ENCODE measurements around the gene CTBS.

The CTBS gene

DNA sequence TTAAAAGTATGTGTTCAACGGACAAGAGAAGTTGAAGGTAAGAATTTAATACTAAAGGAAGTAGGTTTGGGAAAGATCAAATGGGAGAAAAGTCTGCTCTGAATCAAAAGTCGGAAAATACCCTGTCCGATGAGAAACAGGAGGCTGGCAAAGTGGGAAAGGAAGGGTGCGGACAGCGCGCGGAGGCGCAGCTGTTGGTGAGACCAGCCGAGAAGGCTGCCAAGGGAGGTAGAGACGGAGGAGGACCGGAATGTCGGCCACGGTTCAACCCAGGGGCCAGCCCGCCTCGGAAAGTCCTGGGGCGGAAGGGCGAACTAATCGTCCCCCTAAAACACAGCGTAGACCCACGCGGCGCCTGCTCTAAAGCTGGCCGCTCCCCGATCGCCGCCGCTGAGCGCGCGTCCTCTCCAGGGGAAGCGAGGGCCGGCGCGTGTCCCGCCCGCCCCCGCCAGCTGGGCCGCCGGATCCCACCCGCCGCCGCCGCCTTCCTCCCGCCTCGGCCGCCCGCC, 68.7 kb downstream of the CTBS start:
- FAIRE-seq = no peak

DNA sequence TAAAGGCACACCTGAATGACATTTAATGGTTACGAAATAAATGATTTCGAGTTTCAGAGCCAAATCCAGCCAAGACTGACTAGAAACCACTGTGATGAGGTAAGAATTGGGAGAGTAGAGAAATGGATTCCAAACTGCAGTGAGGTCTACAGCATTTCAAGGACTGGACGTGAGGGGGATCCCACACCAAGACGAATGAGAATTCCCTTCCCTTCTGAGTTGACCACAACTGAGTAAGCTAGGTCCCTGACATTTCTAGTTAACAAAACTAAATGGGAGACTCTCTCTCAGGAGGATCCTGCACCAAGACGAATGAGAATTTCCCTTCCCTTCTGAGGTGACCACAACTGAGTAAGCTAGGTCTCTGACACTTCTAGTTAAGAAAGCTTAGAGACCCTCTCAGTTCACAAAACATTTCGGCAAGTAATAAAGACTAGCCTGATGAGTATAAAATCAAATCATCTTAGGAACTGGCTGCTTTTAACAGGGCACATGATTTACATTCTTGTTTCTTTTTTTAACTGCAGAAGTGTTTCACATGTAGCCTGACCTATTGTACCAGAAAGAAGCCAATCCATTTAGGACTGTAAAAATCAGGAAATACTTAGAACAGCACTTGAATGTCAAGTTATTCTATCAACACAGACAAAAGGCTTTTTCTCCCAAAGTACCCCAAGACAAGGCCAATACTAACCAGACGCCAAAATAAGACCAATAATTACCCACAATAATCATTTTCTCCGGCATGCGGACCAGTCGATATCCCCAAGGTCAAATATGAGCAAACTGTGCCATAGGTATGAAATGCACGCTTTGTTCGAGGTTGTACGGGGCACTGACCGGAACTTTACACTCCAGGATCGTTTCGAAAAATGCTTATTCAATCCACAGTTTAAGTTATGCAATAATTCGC, 69.4 kb downstream of the CTBS start:
- no peak for FAIRE-seq

- no peak for FAIRE-seq
Measured at GRCh38 chr1:84502927-84503326, 71.3 kb downstream of the CTBS start.
